ENCODE measurements around the gene CNNM2.
"Not testable (repeated sequence)": the region's sequence is repeated elsewhere in the genome, so short reads cannot be mapped to it uniquely, and the experiment has no call there.

Gene CNNM2

GRCh38 chr10:102964713-102965112 lies 46.6 kb downstream of the CNNM2 start:
- no peak for TF ChIP-seq CTCF (IDR thresholded peaks at IDR 0.05; ENCODE audit: low read depth, low read length, missing control alignments)
- DNase-seq (ENCODE audit: extremely low read depth, low read depth) = no peak
- H3K4me3 ChIP-seq (replicated peaks; ENCODE audit: low read depth, low read length) = no peak overlapping the region

- no peak overlapping the region for H3K4me3 ChIP-seq (replicated peaks; ENCODE audit: low read depth, low read length)
- no peak for TF ChIP-seq CTCF (IDR thresholded peaks at IDR 0.05; ENCODE audit: low read depth, low read length, missing control alignments)
- DNase-seq (ENCODE audit: extremely low read depth, low read depth) = no peak
Observed at GRCh38 chr10:102965311-102965851, 47.3 kb downstream of the CNNM2 start.

- no peak for TF ChIP-seq CTCF (IDR thresholded peaks at IDR 0.05; ENCODE audit: low read depth, low read length, missing control alignments)
- DNase-seq (ENCODE audit: extremely low read depth, low read depth) = no peak
- H3K4me3 ChIP-seq (replicated peaks; ENCODE audit: low read depth, low read length) = no peak overlapping the region
Observed at GRCh38 chr10:102967123-102967522, 49.0 kb downstream of the CNNM2 start.

- H3K4me3 ChIP-seq (replicated peaks; ENCODE audit: low read depth, low read length) = no peak overlapping the region
- no peak for TF ChIP-seq CTCF (IDR thresholded peaks at IDR 0.05; ENCODE audit: low read depth, low read length, missing control alignments)
- DNase-seq (ENCODE audit: extremely low read depth, low read depth) = no peak
Observed at GRCh38 chr10:102970562-102971340, 52.7 kb downstream of the CNNM2 start.

- H3K4me3 ChIP-seq (replicated peaks; ENCODE audit: low read depth, low read length) = no peak overlapping the region
- no peak for DNase-seq (ENCODE audit: extremely low read depth, low read depth)
- no peak for TF ChIP-seq CTCF (IDR thresholded peaks at IDR 0.05; ENCODE audit: low read depth, low read length, missing control alignments)
Observed at GRCh38 chr10:102975483-102976379, 57.6 kb downstream of the CNNM2 start.

GRCh38 chr10:102976380-102976726 lies 58.3 kb downstream of the CNNM2 start:
- DNase-seq (ENCODE audit: extremely low read depth, low read depth); H3K4me3 ChIP-seq (replicated peaks; ENCODE audit: low read depth, low read length): not testable (repeated sequence)

GRCh38 chr10:102982296-102982695 lies 64.2 kb downstream of the CNNM2 start:
- DNase-seq (ENCODE audit: extremely low read depth, low read depth) = no peak
- no peak overlapping the region for H3K4me3 ChIP-seq (replicated peaks; ENCODE audit: low read depth, low read length)
- no peak for TF ChIP-seq CTCF (IDR thresholded peaks at IDR 0.05; ENCODE audit: low read depth, low read length, missing control alignments)

Data from HFF-Myc (cell line).